Ureter (tissue), 1 donor: ENCODE data around the gene MAP2K2. TPM values are rescaled to one million over a fixed set of nuclear protein-coding genes. Genes with fewer than 3 reads are reported as not detected.
"Not testable (repeated sequence)": the region's sequence is repeated elsewhere in the genome, so short reads cannot be mapped to it uniquely, and the experiment has no call there.

Experiments
- DNase-seq: peaks from one replicate; pipeline ENCODE4 v3.0.0-alpha.2; 2020; ENCODE audit warnings: low spot score
- total RNA-seq: library from RNA; stranded (reverse); gene quantifications from one replicate; pipeline ENCODE4 v1.2.4, GENCODE V29; 2023
- donor health status: DM: yes; HTN: yes; CAD: no.

Gene MAP2K2
- total RNA-seq, 1 donor from 2014 or later: 103 TPM

- DNase-seq: no peak
These were observed 7.0 kb upstream of the MAP2K2 start for GRCh38 chr19:4130744-4131438.

- not testable (repeated sequence) for DNase-seq
These were observed 5.1 kb upstream of the MAP2K2 start for GRCh38 chr19:4129050-4129449.

GRCh38 chr19:4127322-4127721 is 3.4 kb upstream of the MAP2K2 start:
- not testable (repeated sequence) for DNase-seq

GRCh38 chr19:4124638-4125037 is 716 bp upstream of the MAP2K2 start:
- no peak for DNase-seq

- no peak for DNase-seq
These were observed 1.4 kb downstream of the MAP2K2 start for GRCh38 chr19:4122480-4122879.

- no peak for DNase-seq
These were observed 2.1 kb downstream of the MAP2K2 start for GRCh38 chr19:4121815-4122214.

- DNase-seq: no peak
These were observed 2.7 kb downstream of the MAP2K2 start for GRCh38 chr19:4121273-4121612.

- DNase-seq: no peak
These were observed 3.2 kb downstream of the MAP2K2 start for GRCh38 chr19:4120559-4121272.

- no peak for DNase-seq
These were observed 4.2 kb downstream of the MAP2K2 start for GRCh38 chr19:4119763-4120162.

GRCh38 chr19:4115818-4116385 is 8.0 kb downstream of the MAP2K2 start:
- no peak for DNase-seq

- DNase-seq: no peak
These were observed 8.7 kb downstream of the MAP2K2 start for GRCh38 chr19:4115050-4115817.

- DNase-seq: no peak
These were observed 9.7 kb downstream of the MAP2K2 start for GRCh38 chr19:4114181-4114580.

GRCh38 chr19:4113398-4114088 is 10.4 kb downstream of the MAP2K2 start:
- DNase-seq: no peak

- no peak for DNase-seq
These were observed 11.6 kb downstream of the MAP2K2 start for GRCh38 chr19:4112367-4112766.

- no peak for DNase-seq
These were observed 14.3 kb downstream of the MAP2K2 start for GRCh38 chr19:4109626-4109945.

GRCh38 chr19:4108767-4109625 is 14.9 kb downstream of the MAP2K2 start:
- DNase-seq: no peak

- no peak for DNase-seq
These were observed 20.9 kb downstream of the MAP2K2 start for GRCh38 chr19:4103080-4103433.

- DNase-seq: no peak
These were observed 21.4 kb downstream of the MAP2K2 start for GRCh38 chr19:4102339-4103079.

GRCh38 chr19:4101496-4101770 is 22.5 kb downstream of the MAP2K2 start:
- no peak for DNase-seq

- DNase-seq: no peak
These were observed 23.1 kb downstream of the MAP2K2 start for GRCh38 chr19:4100647-4101495.
